Measurements from ENCODE around the gene DCBLD2.

DCBLD2 gene

DNA sequence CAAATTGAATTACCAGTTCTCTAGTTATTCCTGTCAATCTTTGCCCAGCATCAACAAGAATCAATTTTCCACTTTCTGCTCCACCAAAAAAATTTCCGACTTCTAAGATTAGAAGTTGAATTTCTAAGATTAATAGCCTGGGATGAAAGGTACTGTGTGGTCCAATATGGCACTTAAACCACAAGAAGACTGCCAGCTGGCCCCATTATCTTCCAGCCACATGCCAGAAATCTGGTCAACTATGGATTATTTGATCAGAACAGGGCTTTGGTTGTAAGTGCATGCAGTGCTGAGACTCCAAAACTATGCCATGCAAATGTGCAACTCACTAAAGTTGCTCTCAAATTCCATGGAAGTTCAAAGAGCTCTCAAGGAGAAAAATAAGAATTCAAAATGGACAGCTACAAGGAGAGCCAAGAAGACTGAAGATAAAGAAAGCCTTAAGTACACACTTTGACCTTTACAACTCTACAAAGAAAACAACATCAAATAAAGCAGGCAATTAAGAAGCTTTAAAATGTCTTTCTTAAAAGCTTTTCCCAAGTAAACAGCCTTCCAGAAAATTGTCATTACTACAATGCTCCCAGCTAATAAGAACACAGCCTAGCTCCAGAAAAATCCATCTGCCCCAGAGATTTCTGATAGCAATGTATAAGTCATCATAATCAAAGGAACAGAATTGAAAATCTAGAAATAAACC is 74.1 kb downstream of the DCBLD2 start:
- no peak for DNase-seq

DNA sequence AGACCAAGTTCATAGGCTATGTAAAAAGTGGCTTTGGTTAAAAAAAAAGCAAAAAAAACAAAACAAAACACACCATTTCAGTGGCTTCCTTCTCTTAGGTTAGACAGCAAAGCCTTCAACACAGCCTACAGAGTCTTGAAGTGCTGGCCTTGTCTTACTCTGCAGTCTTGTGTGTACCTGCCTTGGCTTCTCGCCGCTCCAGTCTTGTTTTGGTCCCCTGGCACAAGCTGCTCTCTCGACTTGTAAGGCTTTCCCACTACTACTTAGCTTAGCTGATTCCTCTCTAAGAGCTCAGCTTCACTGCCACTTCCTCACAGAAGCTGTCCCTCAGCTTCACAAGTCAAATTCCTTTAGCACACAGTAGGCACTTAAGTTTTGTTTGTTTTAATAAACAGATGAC is 75.4 kb downstream of the DCBLD2 start:
- no peak for DNase-seq

DNA sequence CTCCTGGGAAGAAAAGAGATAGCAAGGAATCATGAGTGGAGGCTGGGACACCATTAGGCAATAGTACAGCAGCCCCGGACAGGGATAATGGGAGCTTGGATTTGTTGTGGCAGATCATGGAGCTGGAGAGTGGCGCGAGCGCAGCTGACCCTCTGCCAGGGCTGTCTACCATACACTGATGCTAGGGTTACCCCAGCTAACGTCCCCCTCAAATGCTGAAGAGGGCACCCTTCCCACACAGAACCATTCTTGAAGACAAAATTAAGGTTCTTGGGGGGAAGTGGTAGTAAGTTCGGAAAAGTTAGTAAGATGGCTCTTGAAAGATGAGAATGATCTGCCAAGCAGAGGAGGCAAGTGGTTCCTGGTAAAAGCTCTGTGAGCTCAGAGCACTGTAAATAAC is 77.2 kb downstream of the DCBLD2 start:
- DNase-seq, result no peak

DNA sequence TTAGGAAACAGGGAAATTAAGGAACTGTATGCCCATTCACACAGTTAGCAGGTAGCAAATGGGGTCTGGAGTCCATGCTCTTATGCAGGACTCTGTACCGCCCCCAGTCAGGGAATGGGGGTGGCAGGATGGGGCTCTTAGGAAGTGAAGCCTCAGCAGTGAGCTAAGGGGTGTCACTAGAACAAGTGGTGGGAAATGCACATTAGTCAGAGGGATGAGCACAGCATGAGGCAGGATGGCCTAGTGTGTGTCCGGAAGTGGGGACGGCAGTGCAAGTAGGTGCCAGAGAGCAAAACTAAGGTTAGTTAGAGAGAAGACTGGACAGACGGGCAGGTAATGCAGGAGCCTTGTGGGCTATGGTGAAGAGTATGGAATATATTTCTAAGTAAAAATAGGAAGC is 77.7 kb downstream of the DCBLD2 start:
- DNase-seq, result no peak

DNA sequence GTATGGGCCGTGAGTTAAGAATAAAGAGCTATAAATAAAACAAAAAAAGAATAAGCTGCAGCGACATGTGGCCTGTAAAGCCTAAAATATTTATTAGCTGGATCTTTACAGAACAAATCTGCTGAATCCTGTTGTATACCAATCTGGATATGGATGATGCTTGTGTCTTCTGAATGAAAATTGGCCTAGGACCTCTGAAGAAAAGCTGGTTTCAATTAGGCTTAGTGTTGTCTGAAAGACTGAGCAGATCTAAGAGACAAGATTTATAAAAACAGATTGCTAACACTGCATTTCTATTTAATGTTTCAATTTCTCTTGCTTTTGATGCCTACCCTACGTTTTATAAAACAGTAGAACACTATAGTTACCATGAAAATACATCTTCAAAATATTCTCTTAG is 80.4 kb downstream of the DCBLD2 start:
- DNase-seq, result no peak

DNA sequence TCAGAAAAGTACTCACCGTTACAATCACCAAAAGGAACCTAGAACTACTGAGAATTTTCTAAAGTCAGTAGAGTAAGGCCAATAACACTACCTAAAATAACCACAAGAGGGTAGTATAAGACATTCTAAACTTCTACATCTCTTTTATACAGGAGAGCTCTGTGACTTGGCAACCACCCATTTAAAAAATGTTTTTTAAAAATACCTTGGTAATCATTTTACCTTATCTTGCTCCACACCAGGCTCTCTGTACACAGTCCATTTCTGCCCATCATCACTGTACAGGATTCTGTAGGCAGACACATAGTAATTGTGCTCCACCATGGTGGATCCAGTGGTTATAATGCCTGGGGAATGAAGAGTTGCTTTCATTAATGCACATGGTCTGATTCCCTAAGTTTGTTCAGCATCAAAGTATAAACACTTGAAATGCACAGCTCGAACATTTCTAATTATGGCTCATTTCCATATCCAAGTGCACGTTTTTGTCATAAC is 83.9 kb downstream of the DCBLD2 start:
- DNase-seq, result peak; percentile 73 to 76

DNA sequence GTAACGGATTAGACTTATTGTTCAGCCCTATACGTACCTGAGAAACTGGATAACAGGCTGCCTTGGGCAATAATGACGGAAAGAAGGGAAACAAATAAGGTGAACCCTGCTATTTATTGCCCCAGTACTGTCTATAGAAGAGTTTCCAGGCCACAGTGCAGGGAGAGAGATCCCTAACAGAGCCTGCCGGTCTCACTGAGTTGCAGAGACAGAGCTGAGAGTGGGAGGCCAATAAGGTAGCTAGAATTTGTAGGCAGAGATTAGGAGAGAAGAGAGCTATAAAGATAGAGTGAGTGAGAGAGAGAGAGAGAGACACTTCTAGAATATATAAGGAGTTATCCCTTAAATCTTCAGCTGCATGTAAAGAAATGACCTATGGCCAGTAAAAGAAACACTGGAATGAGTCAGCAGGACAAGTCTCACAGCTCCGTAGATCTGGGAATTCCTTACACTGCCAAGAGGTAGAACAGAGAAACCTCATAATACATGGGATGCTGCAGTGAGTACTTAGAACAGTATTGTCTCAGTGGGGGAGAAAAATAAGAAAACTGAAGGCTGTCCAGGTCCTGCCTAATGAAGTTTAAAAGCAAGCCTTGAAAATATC is 86.6 kb downstream of the DCBLD2 start:
- DNase-seq, result no peak

DNA sequence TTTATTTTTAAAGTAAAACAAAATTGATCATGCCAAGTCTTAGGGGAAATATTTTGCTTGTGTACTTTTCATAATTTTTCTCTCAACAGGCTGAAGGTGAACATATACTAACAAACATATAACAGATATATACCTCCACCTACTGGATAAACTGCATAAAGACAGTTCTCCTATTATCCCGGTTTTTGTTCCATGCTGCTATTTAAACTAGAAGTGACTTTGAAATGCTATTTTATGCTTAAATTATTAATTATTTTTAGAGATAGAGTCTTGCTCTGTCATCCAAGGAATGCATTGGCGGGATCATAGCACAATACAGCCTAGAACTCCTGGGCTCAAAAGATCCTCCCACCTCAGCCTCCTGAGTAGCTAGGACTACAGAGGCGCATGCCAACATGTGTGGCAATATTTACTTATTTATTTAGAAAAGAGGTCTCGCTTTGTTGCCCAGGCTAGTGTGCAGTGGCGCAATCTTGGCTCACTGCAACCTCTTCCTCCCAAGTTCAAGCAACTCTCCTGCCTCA is 88.6 kb downstream of the DCBLD2 start:
- DNase-seq, result peak; percentile 66 to 82

DNA sequence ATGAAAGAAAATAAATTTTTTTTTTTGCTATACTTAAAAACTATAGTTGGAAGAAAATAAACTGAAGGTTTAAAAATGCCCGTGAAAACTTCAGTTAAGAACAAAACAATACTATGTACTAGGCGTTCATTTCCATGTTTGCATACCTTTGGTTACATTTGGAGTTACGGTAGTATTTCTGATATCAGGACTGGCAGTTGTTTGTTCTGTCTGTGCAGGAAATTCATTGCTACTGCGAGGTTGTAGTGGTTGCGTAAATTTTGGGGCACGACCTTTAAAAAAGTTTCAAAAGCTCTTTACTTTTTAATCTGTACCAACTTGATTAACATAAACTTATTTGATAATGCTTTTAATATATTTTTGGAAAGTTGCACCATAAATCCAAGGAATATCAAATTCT is 90.4 kb downstream of the DCBLD2 start:
- no peak for DNase-seq

DNA sequence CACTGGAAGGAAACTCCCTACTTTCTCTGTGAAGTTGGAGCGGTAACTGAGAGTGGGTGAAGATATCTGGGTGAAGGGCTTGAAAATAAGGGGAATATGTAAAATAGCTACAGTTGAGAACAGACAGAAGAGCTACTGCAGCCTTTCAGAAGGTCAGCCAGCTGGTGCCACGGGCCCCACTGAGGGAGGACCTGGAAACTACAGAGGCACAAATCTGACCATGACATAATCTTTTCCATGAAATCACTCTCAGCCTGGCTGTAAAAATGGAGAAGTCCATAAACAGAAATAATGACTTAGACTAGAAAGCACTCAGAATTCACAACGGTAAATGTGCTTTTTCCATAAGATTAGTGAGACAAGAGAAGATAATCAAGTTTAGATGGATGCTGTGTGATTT is 91.9 kb downstream of the DCBLD2 start:
- DNase-seq, result no peak

DNA sequence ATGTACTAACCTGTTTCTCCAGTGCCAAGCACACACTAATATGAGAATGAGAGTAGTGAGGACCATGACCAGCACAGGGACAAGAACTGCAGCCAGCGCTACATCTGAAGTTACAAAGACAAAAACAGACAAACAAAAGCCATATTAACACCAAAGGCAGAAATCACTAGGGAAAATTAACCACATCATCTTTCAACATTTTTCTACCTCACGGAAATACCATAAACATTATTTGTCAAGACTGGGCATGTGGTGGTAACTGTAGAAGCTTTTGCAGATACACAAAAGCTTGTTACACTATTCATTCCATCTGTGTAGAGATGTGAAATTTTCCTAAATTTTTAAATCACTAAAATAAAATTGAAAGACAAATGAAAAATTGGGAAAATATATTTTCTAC is 93.4 kb downstream of the DCBLD2 start:
- no peak for DNase-seq

DNA sequence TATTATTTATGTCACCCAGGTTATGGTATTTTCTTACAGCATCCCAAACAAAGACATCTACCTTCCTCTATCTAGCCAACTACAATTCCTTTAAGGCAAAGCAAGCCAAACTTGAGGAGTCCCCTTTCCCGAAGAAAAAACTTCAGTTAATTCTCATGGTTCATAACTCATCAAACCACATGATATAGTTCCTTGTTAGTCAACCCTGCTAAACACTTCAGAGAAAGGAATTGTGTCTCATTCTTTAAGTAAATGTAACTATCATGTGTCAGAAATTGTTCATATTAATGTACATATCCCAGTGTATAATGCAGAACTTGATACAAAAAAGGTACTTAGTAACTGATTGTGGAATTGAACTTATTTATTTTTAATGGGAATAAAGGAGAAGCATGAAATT is 93.9 kb downstream of the DCBLD2 start:
- no peak for DNase-seq

DNA sequence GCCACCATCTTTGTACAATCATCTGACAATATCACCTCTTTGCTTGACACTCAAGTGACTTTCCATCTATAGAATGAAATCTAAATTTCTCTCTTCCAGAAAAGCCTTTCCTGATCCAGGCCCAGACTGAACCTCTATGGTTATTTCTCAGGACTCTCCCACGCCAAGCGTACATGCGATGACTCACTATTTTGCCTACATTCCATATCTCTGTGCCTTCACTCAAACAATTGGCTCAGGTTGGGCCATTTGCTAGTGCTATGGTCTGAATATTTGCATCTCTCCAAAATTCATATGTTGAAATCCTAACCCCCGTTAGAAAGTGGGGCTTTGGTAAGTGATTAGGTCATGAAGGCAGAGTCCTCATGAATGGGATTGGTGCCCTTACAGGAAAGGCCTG is 94.5 kb downstream of the DCBLD2 start:
- DNase-seq, result no peak

DNA sequence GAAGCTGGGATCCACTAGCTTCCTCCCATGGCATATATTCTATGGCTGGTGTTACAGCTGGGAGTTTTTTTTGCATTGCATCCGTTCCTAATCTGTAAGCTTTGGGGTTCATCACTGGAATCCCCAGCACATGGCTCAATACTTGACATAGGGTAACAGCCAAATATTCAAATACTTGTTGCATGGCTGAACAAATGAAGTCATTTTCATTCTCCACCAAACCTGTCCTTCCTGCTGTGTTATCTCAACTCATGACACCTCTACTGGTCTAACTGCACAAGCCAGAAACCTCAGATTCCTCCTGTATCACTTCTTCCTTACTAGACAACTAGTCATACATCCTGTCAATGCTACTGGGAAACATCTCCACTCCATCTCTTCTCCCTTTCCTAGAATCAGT is 95.0 kb downstream of the DCBLD2 start:
- DNase-seq, result no peak

DNA sequence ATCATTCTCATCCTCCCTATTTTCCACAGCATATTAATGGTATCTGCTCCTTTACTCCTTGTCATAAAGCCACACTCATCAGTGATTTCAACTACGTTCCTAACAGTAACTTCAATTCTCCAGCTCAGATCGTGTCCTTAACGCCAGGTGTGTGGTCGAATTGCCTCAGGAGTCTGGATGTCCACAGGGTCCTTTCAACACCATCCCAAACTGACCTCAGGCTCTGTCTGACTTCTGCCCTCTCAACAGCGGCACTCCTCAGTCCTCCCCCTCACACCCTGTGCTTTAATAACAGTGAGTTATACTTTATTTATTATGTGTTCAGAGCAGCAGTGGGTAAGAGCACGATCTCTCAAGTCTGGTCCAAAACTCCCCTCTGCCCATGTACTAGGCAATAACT is 95.9 kb downstream of the DCBLD2 start:
- no peak for DNase-seq

DNA sequence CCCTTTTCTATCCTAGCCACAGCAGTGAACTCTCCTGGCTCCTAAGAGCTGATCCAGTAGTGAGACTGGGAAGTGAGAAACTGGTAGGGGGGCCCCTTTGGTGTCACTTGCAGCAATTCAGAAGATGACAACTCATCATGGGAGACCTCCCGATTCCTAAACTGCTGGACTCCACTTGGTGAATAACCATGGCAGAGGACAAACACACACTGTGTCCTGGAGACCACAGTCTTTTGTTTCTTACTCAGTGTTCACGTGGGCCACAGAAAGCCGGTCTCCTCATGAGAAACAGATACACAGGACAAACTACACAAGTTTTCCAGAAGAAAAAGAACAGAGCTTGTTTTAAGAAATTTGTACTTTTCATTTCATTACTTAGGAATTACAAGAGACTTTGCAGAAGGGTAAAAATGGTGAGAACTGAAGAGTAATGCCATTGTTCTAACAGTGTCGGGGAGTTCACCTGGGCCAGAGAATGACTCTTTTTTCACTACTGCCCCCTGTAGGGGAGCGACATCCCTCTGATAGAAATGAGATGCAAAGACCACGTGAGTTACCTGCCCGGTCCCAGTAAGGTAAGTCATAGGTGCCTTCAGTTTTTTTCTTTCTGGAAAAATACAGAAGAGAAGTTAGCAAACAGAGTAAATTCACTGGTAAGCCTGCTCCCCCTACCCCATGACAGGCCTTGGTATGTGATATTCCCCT is 100.3 kb downstream of the DCBLD2 start:
- no peak for DNase-seq

DNA sequence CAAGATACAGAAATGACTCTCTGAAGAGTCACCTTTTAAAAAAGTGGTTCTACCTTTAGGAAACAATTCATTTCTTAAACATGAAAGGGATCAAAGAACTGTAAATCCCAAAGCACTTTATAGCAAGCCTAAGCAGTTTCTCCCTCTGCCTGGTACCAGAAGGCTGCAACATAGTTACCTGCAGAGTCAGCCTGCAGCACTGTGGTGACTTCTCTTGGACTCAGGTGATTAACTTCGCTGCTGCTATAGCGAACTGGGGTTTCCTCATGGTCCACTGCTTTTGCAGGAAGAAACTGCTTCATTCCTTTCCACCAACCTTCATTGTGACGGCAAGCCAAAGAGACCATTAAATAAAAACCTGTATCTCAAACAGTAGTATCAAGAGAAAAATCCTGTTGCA is 101.1 kb downstream of the DCBLD2 start:
- DNase-seq, result no peak

DNA sequence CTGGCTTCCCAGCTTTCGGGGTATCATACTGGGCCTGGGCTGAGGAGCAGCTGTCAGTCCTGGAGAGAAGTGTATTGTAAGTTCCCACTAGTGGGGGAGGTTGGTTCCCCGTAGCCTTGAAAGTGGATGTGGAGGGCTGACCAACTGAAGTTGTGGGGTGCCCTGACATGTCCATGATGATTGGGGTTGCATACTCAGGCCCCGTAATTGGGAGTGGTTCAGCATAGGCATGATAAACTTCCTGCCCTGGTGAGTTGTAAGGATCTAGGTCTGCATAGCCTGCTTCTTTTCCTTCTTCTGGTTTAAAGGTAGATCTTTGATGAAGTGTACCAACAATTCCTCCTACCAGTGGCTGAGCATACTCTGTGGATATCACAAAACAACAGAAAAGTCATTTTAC is 102.0 kb downstream of the DCBLD2 start:
- no peak for DNase-seq

DNA sequence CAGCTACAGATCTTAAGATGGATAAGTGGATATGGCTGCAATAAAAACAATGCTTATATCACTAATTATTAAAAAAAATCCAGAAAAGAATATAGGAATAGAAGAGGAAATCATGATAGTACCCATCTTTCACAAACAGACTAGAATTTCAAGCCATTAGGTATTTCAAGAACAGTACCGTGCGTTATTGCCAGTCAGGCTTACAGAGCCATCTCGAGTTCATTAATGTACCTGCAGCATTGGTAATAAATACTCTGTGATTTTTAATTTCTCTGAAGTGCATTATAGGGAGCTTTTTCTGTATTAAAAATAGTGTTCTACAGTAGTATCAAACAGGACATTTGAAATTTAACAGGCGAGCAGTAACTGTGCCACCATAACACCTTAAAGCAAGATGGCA is 102.7 kb downstream of the DCBLD2 start:
- no peak for DNase-seq

DNA sequence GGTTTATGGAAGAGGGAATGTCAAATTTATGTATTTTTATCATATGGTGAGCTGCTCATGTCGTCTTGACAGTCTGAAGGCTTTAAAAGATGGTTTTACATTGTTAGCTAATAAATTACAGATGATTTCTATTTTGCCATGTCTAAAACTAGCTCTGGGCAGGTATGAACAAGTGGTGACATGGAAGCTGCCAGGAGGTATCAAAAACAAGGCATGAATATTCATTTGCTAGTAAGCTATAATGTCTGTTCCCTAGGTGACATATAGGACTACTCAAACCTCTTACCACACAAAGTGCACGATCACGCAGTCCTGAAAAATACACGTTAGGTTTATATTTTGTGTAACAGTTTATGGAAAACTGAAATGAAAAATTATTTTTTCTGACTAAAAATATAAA is 103.6 kb downstream of the DCBLD2 start:
- DNase-seq, result no peak

DNA sequence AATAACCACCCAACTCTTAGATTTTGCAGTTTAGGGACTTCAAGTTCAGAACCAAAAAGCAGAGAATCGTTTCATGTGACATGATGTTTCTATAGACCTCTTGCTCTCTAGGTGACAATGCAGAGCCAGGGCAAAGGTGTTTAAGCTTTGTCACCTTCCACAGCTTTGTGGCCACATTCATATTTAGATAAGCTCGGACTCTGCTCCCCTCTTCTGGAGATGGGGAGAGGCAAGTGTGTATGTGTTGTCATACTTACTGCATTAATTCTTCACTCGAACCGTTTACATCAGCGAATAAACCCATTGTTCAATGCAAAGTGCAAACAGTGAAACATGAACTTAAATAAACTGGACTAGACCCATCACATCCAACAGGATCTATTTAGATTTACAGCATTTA is 105.2 kb downstream of the DCBLD2 start:
- no peak for DNase-seq

DNA sequence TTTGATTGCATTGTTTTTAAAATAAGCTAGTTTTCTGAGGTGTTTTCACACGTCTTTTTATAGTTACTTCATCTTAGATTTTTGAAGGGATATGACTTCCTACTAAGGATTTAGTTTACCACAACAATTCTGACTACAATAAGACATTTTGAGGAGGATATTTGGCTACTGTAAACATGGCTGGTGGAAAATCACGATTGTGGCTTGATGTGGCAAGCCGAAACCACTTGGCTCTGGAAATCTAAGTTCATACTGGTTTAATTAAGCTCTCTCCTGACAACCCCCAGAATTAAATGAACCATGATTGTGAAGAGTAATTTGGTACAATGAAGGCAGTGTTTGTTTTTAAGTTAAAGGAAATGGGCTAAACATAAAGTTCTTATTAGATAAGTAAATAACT is 107.5 kb downstream of the DCBLD2 start:
- no peak for DNase-seq

DNA sequence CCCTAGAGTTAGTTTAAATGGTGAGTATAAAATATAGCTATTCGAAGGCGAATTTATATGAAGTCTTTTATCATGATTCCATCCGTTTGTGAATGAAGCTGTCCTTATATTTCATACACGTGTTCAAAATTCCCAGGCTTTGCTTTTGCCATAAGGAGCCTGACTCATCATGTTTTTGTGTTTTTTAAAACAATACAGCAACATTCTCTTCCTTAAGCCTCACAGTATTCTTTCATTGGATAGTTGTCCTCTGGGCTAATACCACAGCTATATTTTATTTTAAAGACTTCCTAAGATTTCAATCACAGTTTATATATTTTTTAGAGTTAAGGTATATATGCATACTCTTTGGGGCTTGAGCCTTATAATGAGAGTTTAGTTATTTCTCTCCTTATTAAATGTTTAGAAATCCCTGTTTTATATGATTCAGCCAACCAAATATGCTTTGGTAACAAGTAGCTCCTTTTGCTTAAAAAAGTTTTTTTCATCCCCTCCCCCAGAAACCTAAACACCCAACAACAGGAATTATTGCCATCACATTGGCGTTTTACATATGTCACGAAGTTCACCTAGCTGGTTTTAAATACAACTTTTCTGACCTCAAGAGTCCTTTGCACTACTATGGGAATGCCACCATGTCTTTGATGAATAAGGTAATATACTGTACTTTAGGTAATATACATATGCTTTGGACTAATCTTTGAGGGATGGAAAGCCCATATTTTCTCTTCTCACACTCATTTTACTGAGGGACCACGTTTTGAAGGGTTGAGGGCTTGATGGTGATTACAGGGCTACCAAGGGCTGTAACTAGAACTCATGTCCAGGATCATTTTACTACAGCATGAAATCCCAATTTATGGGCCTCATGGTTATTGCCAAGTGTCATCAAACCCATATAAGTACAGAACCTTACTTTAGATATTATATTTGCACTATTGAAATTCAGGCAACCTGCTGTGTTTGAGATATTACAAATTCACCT is 109.9 kb downstream of the DCBLD2 start:
- no peak for DNase-seq

All from Kasumi-1 (cell line).